ENCODE measurements around the gene ZBTB8OS. TPM values are rescaled to one million over a fixed set of nuclear protein-coding genes. Genes with fewer than 3 reads are reported as not detected.

The ZBTB8OS gene
- total and polyA plus RNA-seq, 9 of the 15 experiments (the other 6 are each of a cell fraction or from before 2014, with no cell fraction given) = 54.8 to 230 (median 107) TPM

DNA sequence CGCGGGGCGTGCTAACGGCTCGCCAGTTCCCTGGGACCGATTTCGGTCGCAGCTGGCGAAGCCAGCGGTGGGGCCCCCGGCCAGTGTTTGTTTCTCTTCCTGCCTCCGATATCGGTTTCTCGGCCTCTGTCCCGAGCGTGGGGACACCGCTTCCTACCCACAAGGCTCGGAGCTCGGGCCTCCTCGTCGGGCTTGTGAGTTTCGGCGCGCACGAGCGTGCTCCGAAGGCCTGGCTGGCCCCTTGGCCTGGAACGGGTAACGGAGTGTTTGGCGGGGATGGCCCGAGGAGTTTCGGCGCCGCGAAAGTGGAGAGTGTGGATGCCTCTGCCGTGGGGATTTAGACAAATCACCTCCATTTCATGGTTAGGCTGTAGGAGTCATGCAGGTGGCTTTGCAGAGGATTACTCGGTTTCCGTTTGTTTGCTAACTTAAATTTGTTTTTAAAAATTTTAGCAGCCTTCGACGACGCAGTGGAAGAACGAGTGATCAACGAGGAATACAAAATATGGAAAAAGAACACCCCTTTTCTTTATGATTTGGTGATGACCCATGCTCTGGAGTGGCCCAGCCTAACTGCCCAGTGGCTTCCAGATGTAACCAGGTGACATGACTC is 1.2 kb upstream of the ZBTB8OS start (continued):
- TF ChIP-seq, protein P1, sequence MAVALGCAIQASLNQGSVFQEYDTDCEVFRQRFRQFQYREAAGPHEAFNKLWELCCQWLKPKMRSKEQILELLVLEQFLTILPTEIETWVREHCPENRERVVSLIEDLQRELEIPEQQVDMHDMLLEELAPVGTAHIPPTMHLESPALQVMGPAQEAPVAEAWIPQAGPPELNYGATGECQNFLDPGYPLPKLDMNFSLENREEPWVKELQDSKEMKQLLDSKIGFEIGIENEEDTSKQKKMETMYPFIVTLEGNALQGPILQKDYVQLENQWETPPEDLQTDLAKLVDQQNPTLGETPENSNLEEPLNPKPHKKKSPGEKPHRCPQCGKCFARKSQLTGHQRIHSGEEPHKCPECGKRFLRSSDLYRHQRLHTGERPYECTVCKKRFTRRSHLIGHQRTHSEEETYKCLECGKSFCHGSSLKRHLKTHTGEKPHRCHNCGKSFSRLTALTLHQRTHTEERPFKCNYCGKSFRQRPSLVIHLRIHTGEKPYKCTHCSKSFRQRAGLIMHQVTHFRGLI (CRISPR knock-in tag; IDR thresholded peaks at IDR 0.05) = 0 out of 2 replicates have a peak, but pooled peaks have one; percentile 53
- TF ChIP-seq ZSCAN29 (IDR thresholded peaks at IDR 0.05) (no peak), STAT5A (IDR thresholded peaks at IDR 0.05; ENCODE audit: borderline replicate concordance, low read length) (0 out of 2 replicates have a peak, but pooled peaks have one; percentile 0), SRSF1 (IDR thresholded peaks at IDR 0.05; ENCODE audit: low read depth, low read length) (0 out of 2 replicates have a peak, but pooled peaks have one; percentile 6), RBBP5 (IDR thresholded peaks at IDR 0.05; ENCODE audit: borderline replicate concordance, insufficient read depth, low read length, poor library complexity, severe bottlenecking) (peak; percentile 83), ZNF324 (CRISPR knock-in tag; IDR thresholded peaks at IDR 0.05) (0 out of 2 replicates have a peak, but pooled peaks have one; percentile 50), DDX20 (tag; IDR thresholded peaks at IDR 0.05; ENCODE audit: low read depth) (no peak), KAT2B (IDR thresholded peaks at IDR 0.05; ENCODE audit: low read depth, low read length) (no peak), ZNF707 (CRISPR knock-in tag; conservative IDR thresholded peaks at IDR 0.05) (peak; percentile 58), PHF8 (IDR thresholded peaks at IDR 0.05; ENCODE audit: borderline replicate concordance, low read length) (peak; percentile 2; the same call in 1 of the 2 replicates), SMARCB1 (IDR thresholded peaks at IDR 0.05; ENCODE audit: insufficient read length, low read depth) (no peak), SP2 (IDR thresholded peaks at IDR 0.05; ENCODE audit: extremely low read depth, low read depth, low read length, poor library complexity, severe bottlenecking) (no peak), SRF (CRISPR knock-in tag; IDR thresholded peaks at IDR 0.05) (peak in 1 of 2 experiments; percentile 63; a peak in 1 of 4 replicates), TCFL5 (CRISPR knock-in tag; conservative IDR thresholded peaks at IDR 0.05) (peak; percentile 51; the same call in 1 of the 2 replicates), TARDBP (IDR thresholded peaks at IDR 0.05) (no peak), ETV6 (IDR thresholded peaks at IDR 0.05; ENCODE audit: borderline replicate concordance in 1 of 2, low read depth in 2 of 2, low read length in 1 of 2) (no peak), ETV6 (CRISPR knock-in tag; IDR thresholded peaks at IDR 0.05; ENCODE audit: borderline replicate concordance) (peak; percentile 92; the same call in 1 of the 2 replicates), ELF2 (CRISPR knock-in tag; IDR thresholded peaks at IDR 0.05) (0 out of 2 replicates have a peak, but pooled peaks have one; percentile 44)
- TF ChIP-seq, protein P2, sequence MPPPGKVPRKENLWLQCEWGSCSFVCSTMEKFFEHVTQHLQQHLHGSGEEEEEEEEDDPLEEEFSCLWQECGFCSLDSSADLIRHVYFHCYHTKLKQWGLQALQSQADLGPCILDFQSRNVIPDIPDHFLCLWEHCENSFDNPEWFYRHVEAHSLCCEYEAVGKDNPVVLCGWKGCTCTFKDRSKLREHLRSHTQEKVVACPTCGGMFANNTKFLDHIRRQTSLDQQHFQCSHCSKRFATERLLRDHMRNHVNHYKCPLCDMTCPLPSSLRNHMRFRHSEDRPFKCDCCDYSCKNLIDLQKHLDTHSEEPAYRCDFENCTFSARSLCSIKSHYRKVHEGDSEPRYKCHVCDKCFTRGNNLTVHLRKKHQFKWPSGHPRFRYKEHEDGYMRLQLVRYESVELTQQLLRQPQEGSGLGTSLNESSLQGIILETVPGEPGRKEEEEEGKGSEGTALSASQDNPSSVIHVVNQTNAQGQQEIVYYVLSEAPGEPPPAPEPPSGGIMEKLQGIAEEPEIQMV (tag; conservative IDR thresholded peaks at IDR 0.05; ENCODE audit: low read depth) = no peak
- TF ChIP-seq, protein P3, sequence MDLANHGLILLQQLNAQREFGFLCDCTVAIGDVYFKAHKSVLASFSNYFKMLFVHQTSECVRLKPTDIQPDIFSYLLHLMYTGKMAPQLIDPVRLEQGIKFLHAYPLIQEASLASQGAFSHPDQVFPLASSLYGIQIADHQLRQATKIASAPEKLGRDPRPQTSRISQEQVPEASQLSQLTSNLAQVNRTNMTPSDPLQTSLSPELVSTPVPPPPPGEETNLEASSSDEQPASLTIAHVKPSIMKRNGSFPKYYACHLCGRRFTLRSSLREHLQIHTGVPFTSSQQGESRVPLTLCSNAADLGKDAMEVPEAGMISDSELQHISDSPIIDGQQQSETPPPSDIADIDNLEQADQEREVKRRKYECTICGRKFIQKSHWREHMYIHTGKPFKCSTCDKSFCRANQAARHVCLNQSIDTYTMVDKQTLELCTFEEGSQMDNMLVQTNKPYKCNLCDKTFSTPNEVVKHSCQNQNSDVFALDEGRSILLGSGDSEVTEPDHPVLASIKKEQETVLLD (IDR thresholded peaks at IDR 0.05) = no peak
